ENCODE measurements around the gene AOPEP. TPM values are rescaled to one million over a fixed set of nuclear protein-coding genes. Genes with fewer than 3 reads are reported as not detected.

Gene AOPEP
- total RNA-seq, 2 donors from 2014 or later, result 81.5 to 224 TPM

DNA sequence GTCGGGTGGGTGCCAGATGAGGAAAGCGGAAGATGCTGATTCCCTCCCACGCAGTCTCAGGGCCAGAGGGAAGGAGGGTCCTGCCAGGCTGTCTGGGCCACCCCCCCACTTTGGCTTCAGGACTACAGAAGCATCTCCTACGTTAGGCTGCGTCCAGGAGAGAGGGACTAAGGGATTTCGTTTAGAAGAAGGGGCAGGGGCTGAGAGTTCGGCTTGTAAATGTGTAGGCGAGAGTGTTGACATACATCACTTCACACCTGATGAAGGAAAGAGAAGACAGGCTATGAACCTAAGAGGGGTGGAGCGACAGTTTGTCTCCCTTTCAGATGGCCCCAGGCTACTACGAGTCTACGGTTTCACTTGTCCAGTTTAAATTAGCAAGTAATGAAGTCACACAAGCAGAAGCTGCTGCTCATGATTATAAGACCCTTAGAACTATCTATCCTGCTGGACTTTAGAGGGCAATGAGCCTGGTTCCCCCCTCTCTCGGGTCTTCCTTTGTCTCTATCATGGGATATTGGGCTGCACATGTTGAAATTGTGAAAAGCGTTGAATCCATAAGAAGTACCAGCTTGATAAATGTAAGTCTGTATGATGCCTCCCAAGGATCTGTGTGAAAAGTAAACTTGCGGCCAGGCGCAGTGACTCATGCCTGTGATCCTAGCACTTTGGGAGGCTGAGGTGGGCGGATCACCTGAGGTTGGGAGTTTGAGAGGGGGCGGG is 193.0 kb downstream of the AOPEP start:
- no peak for TF ChIP-seq CTCF (IDR thresholded peaks at IDR 0.05)
- TF ChIP-seq POLR2A (IDR thresholded peaks at IDR 0.05), result no peak
- H3K27me3 ChIP-seq, result no peaks in the 10 kb centered on the region
- H3K4me1 ChIP-seq, result peaks cover 29% of the 10 kb centered on the region
- H3K4me3 ChIP-seq, result no peak overlapping the region
- DNase-seq (no peak), ATAC-seq (no peak)
- no peak overlapping the region for H3K27ac ChIP-seq
- intact Hi-C loops (cut with DNase I), result no loop called here
- WGBS, 2 donors, result 91 to 94% methylated on average over 17 of the region's 17 CpGs
- H3K9me3 ChIP-seq, result no peaks in the 10 kb centered on the region
- no peaks in the 10 kb centered on the region for H3K36me3 ChIP-seq (replicated peaks in 1 of 2; ENCODE audit: insufficient read depth in 1 of 2, low read depth in 2 of 2)

DNA sequence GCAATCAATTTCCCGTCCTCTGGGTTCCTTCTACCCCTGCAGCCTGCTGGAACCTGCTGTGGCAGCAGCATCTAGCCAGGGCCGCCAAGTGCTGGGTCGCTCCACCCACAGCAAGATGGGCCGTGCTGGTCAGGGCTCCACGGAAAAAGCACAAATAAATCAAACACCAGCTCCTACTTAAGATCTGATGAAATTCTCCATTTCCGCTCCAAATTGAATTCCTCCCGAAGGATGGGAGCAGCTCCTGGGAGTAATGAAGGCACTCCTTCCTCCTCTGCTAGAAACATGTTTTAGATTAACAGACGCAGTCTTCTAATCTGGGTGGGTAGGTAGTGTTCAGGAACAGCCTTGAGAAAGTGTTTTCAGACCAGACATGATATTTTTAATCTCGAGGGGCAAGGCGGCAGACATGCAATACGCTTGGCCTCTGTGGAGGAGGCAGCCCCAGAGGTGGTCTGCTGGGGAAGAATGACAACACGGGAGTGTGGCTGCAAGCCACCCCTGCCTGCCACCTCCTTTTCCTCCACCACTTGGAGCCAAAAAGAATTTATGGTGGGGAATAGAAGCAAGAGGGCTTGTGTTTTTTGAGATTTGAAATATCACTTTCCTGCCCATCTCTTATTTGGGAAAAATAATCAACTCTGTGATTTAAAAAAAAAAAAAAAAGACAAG is 194.1 kb downstream of the AOPEP start:
- ATAC-seq (peak; percentile 8), DNase-seq (no peak)
- no peak for TF ChIP-seq CTCF (IDR thresholded peaks at IDR 0.05)
- no peak for TF ChIP-seq POLR2A (IDR thresholded peaks at IDR 0.05)
- no peaks in the 10 kb centered on the region for H3K36me3 ChIP-seq (replicated peaks in 1 of 2; ENCODE audit: insufficient read depth in 1 of 2, low read depth in 2 of 2)
- no peak overlapping the region for H3K4me3 ChIP-seq
- H3K27ac ChIP-seq, result peak overlapping the region in 3 of 4 donors; percentile 37 to 71 (median 47)
- H3K27me3 ChIP-seq, result no peaks in the 10 kb centered on the region
- no peaks in the 10 kb centered on the region for H3K9me3 ChIP-seq
- 82 to 91% methylated on average over 12 of the region's 12 CpGs for WGBS, 2 donors
- peaks cover 25% of the 10 kb centered on the region for H3K4me1 ChIP-seq
- intact Hi-C loops (cut with DNase I), result no loop called here

DNA sequence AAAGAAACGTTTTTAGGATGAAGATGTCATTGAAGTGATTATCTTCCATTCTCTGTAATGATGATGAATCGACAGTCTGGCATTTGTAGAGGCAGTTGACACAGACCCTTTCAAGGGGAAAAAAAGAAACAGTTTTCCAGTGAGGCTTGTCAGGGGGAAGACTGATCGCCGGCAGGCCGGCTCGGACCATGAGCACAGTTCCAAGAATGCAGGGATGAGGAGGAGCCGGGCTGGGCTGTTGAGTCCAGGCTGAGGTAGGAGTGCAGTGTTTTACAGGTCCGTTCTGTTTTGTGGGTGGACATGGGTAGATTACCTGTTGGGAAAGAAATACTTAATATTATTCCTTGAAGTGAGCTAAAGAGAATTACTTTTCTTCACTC is 194.6 kb downstream of the AOPEP start:
- DNase-seq, result peak in 1 of 4 donors; percentile 32
- WGBS, 2 donors, result 59 to 60% methylated on average over 8 of the region's 8 CpGs
- ATAC-seq, result no peak

DNA sequence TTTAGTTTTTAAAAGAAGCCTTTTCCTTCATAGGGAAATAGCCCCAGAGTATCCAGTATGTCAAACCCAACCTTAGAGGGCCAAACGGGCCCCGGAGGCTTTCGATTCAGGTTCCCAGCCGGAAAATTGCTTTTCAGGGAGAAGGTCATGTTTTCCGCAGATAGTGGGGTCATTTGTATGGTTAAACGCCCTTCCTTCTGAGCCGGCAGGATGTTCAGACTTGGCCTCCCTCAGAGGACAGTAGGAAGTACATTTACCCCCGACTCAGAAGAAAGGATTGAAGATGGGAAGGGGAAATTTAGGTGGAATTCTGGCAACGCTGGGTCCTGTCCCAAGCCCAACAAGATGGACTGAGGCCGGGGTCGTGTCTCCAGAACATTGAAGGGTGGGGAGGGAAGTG is 195.2 kb downstream of the AOPEP start:
- intact Hi-C loops (cut with DNase I), result no loop called here
- no peak overlapping the region for H3K4me3 ChIP-seq
- ATAC-seq, result no peak
- H3K36me3 ChIP-seq (replicated peaks in 1 of 2; ENCODE audit: insufficient read depth in 1 of 2, low read depth in 2 of 2), result no peaks in the 10 kb centered on the region
- H3K9me3 ChIP-seq, result no peaks in the 10 kb centered on the region
- 70 to 88% methylated on average over 11 of the region's 11 CpGs for WGBS, 2 donors
- peak overlapping the region; percentile 14 to 78 (median 64) for H3K27ac ChIP-seq
- H3K4me1 ChIP-seq, result peaks cover 25% of the 10 kb centered on the region
- no peak for DNase-seq
- no peak for TF ChIP-seq POLR2A (IDR thresholded peaks at IDR 0.05)
- TF ChIP-seq CTCF (IDR thresholded peaks at IDR 0.05), result no peak
- no peaks in the 10 kb centered on the region for H3K27me3 ChIP-seq

More for the DNA sequence above, 194.6 kb downstream of the AOPEP start:
- no peak for TF ChIP-seq POLR2A (IDR thresholded peaks at IDR 0.05)
- no peak for TF ChIP-seq CTCF (IDR thresholded peaks at IDR 0.05)
- peak overlapping the region; percentile 14 to 78 (median 64) for H3K27ac ChIP-seq
- H3K36me3 ChIP-seq (replicated peaks in 1 of 2; ENCODE audit: insufficient read depth in 1 of 2, low read depth in 2 of 2), result no peaks in the 10 kb centered on the region
- no peak overlapping the region for H3K4me3 ChIP-seq
- H3K27me3 ChIP-seq, result no peaks in the 10 kb centered on the region
- H3K9me3 ChIP-seq, result no peaks in the 10 kb centered on the region
- intact Hi-C loops (cut with DNase I), result no loop called here
- H3K4me1 ChIP-seq, result peaks cover 25% of the 10 kb centered on the region
